Stomach smooth muscle (tissue), 2 donors: ENCODE measurements around the gene AHSG.
"Not testable (repeated sequence)": the region's sequence is repeated elsewhere in the genome, so short reads cannot be mapped to it uniquely, and the experiment has no call there.

Experiments
- H3K27ac ChIP-seq: one replicate; pipeline ENCODE4 v1.7.0; 2013; ENCODE audit warnings: mild to moderate bottlenecking, low read length, inconsistent platforms
- H3K27me3 ChIP-seq, 2 donors: one replicate each; pipeline ENCODE4 v1.7.0; 2013; ENCODE audit warnings: low read length in 2 of 2; ENCODE audit not compliant: insufficient read depth in 2 of 2, control insufficient read depth in 1 of 2
- H3K36me3 ChIP-seq, 2 donors: one replicate each; pipeline ENCODE4 v1.7.0; 2013; ENCODE audit warnings: low read length in 2 of 2; ENCODE audit not compliant: control insufficient read depth in 2 of 2, insufficient read depth in 2 of 2
- H3K4me1 ChIP-seq: one replicate; pipeline ENCODE4 v1.7.0; 2013; ENCODE audit warnings: low read length; ENCODE audit not compliant: control insufficient read depth, insufficient read depth
- H3K4me3 ChIP-seq, 2 donors: one replicate each; pipeline ENCODE4 v1.7.0; 2013; ENCODE audit warnings: low read length in 2 of 2
- H3K9ac ChIP-seq, 2 donors: one replicate each; pipeline ENCODE4 v1.7.0; 2013; ENCODE audit warnings: low read length in 2 of 2, mild to moderate bottlenecking in 1 of 2
- H3K9me3 ChIP-seq, 2 donors: one replicate each; pipeline ENCODE4 v1.7.0; 2013; ENCODE audit warnings: low read length in 2 of 2; ENCODE audit not compliant: control insufficient read depth in 2 of 2
- donor health status: healthy.
- donor health status: Pancreatic carcinoma.

The AHSG gene

GRCh38 chr3:186577521-186577920 is 35.3 kb upstream of the AHSG start:
- no peaks in the 10 kb centered on the region for H3K9me3 ChIP-seq
- no peak overlapping the region for H3K27ac ChIP-seq
- H3K27me3 ChIP-seq: no peaks in the 10 kb centered on the region
- peaks cover 24 to 36% of the 10 kb centered on the region in 2 donors for H3K36me3 ChIP-seq
- H3K4me1 ChIP-seq: no peaks in the 10 kb centered on the region
- H3K9ac ChIP-seq: no peak overlapping the region
- no peak overlapping the region for H3K4me3 ChIP-seq

GRCh38 chr3:186580785-186581184 is 32.1 kb upstream of the AHSG start:
- Histone ChIP-seq H3K9ac (no peak overlapping the region), H3K36me3 (peaks cover 41 to 55% of the 10 kb centered on the region in 2 donors), H3K4me3 (no peak overlapping the region), H3K27ac (no peak overlapping the region), H3K27me3 (no peaks in the 10 kb centered on the region), H3K9me3 (no peaks in the 10 kb centered on the region), H3K4me1 (no peaks in the 10 kb centered on the region)

- H3K4me1 ChIP-seq: no peaks in the 10 kb centered on the region
- H3K36me3 ChIP-seq: peaks cover 38 to 50% of the 10 kb centered on the region in 2 donors
- no peak overlapping the region for H3K27ac ChIP-seq
- no peaks in the 10 kb centered on the region for H3K27me3 ChIP-seq
- no peak overlapping the region for H3K4me3 ChIP-seq
- H3K9ac ChIP-seq: no peak overlapping the region
- H3K9me3 ChIP-seq: no peaks in the 10 kb centered on the region
Observed at GRCh38 chr3:186582541-186582940, 30.3 kb upstream of the AHSG start.

GRCh38 chr3:186583831-186584230 is 29.0 kb upstream of the AHSG start:
- Histone ChIP-seq H3K4me1 (no peaks in the 10 kb centered on the region), H3K4me3 (no peak overlapping the region), H3K27ac (no peak overlapping the region), H3K36me3 (peaks cover 36 to 50% of the 10 kb centered on the region in 2 donors), H3K9ac (no peak overlapping the region), H3K9me3 (no peaks in the 10 kb centered on the region), H3K27me3 (no peaks in the 10 kb centered on the region)

GRCh38 chr3:186586245-186586644 is 26.6 kb upstream of the AHSG start:
- H3K4me3 ChIP-seq, H3K9ac ChIP-seq, H3K27ac ChIP-seq, H3K4me1 ChIP-seq, H3K27me3 ChIP-seq, H3K9me3 ChIP-seq: not testable (repeated sequence)
- H3K36me3 ChIP-seq: peaks cover 33 to 36% of the 10 kb centered on the region in 2 donors

- no peak overlapping the region for H3K27ac ChIP-seq
- H3K27me3 ChIP-seq: no peaks in the 10 kb centered on the region
- peaks cover 28 to 30% of the 10 kb centered on the region in 2 donors for H3K36me3 ChIP-seq
- H3K9ac ChIP-seq: no peak overlapping the region
- no peaks in the 10 kb centered on the region for H3K4me1 ChIP-seq
- H3K4me3 ChIP-seq: no peak overlapping the region
- no peaks in the 10 kb centered on the region for H3K9me3 ChIP-seq
Observed at GRCh38 chr3:186587183-186587582, 25.7 kb upstream of the AHSG start.

GRCh38 chr3:186588632-186589031 is 24.2 kb upstream of the AHSG start:
- Histone ChIP-seq H3K36me3 (peaks cover 15 to 17% of the 10 kb centered on the region in 2 donors), H3K27ac (no peak overlapping the region), H3K9me3 (no peaks in the 10 kb centered on the region), H3K27me3 (no peaks in the 10 kb centered on the region), H3K4me3 (no peak overlapping the region), H3K4me1 (no peaks in the 10 kb centered on the region), H3K9ac (no peak overlapping the region)

GRCh38 chr3:186589121-186589520 is 23.7 kb upstream of the AHSG start:
- H3K27me3 ChIP-seq: no peaks in the 10 kb centered on the region
- no peaks in the 10 kb centered on the region for H3K9me3 ChIP-seq
- no peak overlapping the region for H3K9ac ChIP-seq
- H3K4me1 ChIP-seq: no peaks in the 10 kb centered on the region
- H3K4me3 ChIP-seq: no peak overlapping the region
- H3K36me3 ChIP-seq: peaks cover 10 to 12% of the 10 kb centered on the region in 2 donors
- H3K27ac ChIP-seq: no peak overlapping the region

GRCh38 chr3:186589856-186590579 is 22.8 kb upstream of the AHSG start:
- H3K27me3 ChIP-seq: no peaks in the 10 kb centered on the region
- H3K27ac ChIP-seq: no peak overlapping the region
- H3K4me1 ChIP-seq: no peaks in the 10 kb centered on the region
- no peaks in the 10 kb centered on the region for H3K9me3 ChIP-seq
- H3K4me3 ChIP-seq: no peak overlapping the region
- peaks cover 5 to 8% of the 10 kb centered on the region in 2 donors for H3K36me3 ChIP-seq
- H3K9ac ChIP-seq: no peak overlapping the region

GRCh38 chr3:186590580-186591295 is 22.1 kb upstream of the AHSG start:
- Histone ChIP-seq H3K4me3 (no peak overlapping the region), H3K9me3 (no peaks in the 10 kb centered on the region), H3K27me3 (no peaks in the 10 kb centered on the region), H3K27ac (no peak overlapping the region), H3K4me1 (no peaks in the 10 kb centered on the region), H3K36me3 (peaks cover 0 to 5% of the 10 kb centered on the region in 2 donors), H3K9ac (no peak overlapping the region)

- no peaks in the 10 kb centered on the region for H3K27me3 ChIP-seq
- no peaks in the 10 kb centered on the region for H3K4me1 ChIP-seq
- no peaks in the 10 kb centered on the region for H3K36me3 ChIP-seq
- no peak overlapping the region for H3K9ac ChIP-seq
- H3K9me3 ChIP-seq: no peaks in the 10 kb centered on the region
- H3K27ac ChIP-seq: no peak overlapping the region
- H3K4me3 ChIP-seq: no peak overlapping the region
Observed at GRCh38 chr3:186592682-186593081, 20.2 kb upstream of the AHSG start.
